NCI-H510A (cell line): ENCODE results near the gene MISP3.

Source experiments
- DNase-seq: peaks from one replicate; lab custom pipeline; 2025; lab: John Stamatoyannopoulos, UW

The MISP3 gene

GRCh38 chr19:14122924-14123323 lies 50.3 kb downstream of the MISP3 start:
- DNase-seq = no peak
